GM19023 (cell line): ENCODE data around the gene EDIL3.

Experiments used
- ATAC-seq: cut with Tn5 transposase; IDR thresholded peaks from one replicate; pipeline ENCODE4 v1.9.1; 2021; ENCODE audit warnings: mild to moderate bottlenecking, moderate library complexity; ENCODE audit not compliant: unreplicated experiment

The EDIL3 gene

DNA sequence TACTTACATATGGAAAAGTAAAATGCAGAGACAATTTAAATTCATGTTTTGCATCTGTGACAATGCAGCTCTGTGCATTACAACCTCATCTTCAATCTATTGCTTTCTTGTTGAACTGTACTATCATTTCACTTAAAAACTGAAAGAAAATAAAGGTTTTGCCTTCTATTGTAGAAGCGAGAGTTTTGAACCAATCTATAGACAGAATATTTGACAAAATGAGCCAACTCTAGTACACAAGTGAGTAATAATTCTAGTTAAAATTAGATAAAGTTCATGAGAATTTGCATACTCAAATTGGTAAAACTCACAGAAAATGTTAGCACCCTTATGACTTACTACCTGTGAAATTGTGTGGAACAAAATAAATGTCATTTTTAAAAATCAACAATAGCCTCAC is 123.7 kb downstream of the EDIL3 start:
- ATAC-seq = peak; percentile 46

DNA sequence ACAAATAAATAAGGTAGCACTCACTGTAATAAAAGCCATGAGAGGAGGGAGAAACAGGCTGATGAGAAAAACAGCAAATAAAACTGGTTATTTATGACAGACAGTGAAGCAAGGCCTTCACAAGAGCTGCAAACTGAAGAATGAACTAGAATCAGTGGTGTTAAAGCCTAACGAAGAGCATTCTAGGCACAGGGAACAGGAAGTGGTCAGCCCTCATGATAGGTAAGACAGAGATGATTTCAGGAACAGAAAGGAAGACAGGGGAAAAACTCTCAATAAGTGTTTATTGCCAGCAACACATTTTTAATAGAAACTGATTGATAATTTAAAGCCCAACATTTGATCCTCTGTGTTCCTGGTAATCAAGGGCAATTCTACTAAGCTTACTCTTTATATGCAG is 124.5 kb downstream of the EDIL3 start:
- ATAC-seq = peak; percentile 44

DNA sequence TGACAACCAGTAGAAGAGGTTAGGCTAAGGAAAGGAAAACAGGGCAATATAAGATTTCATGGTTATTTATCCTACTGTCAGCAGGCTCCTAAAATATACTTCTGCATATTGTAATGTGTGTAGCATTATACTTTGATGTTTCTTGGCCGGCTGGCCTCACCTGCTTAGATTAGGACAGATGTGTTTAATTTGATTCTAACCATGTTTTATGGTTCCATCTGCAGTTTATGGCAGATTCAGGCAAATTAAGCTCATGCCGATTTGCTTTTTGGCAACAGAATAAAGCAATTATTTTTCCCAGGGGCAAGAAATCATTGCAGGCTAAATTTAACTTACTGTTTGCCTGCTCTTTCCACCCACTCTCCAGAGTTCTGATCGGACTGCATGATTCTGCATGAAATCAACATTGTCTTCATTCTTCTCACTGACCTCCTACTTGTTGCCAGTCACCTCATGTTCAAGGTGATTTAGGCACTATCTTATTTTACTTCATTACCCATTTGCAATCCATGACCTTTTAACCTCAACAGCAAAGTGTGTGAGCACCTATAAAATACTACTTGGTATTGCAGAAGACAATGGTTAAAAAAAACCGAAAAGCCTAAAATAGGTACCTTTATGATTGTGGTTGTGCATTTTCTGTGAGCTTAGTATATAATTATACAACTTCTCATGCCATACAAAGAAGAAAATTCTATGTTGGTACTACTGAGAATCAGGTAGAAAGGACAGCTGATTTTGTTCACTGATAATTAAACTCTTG is 125.2 kb downstream of the EDIL3 start:
- peak; percentile 1 for ATAC-seq

DNA sequence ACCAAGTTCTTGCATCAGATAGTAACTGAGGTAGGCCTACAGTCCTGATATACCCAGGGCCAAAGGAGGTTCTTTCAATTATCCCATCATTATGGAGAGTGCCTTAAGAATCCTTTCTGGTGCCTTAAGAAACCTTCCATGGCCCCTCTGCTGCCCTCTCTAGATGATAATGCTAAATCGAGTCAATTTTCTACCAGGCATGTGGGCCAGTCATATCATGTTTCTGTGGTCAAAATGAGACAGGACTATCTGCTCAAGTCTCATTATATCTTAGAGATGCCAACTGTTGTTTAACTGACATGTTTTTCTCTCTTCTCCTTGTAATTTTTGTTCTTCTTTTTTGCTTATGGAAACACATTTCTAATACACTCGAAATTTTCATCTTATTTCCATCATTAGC is 127.6 kb downstream of the EDIL3 start:
- no peak for ATAC-seq

DNA sequence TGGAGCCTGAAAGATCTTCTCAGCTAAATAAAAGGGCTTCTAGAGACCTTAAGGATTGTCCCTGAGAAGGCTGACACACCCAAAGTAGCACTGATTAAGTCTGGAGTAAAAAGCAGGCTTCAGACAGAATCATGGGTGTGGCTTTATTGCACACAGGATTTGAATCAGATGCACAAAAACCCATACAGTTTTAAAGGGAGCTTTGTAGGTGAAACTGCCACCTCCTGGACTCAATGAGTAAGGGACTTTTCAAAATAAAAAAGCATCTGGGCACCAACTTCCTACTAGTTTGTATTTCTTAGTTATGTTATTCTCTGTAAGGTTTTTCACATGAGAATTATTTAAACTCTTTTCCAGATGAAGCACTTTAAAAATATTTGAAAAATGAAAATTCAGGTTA is 129.4 kb downstream of the EDIL3 start:
- ATAC-seq = no peak

DNA sequence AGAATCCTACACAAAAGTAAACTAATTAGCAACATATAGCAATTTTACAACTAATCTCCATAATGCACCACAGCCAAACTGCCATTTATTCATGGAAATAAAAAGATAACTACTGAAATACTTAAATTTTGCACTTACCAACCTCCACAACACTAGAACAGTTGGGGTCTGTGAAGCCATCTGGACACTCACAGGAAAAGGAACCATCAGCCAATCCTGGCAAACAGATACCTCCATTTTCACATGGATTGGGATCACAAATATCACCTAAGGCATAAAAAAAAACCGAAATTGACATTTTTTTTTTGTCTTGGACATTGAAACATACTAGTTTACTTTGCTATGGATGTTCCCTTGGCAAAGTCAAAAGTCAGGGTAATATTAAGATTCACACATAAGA is 130.7 kb downstream of the EDIL3 start:
- ATAC-seq = no peak

DNA sequence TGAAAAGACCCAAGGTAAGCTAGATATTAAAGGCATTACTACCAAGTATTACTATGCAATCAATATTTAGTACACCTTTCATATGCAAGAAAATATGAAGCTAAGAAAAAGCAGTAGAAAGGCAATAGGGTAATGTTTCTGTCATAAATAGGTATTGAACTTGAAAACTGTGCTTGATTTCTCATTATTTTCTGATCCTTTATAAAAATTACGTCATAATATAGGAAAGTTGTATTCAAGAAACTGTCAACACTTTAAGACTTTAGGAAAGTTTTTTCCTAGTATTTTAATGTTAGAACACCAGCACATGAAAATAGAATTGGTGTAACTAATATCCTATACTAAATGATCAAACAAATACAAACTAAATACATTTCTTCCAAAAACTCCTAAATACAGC is 133.2 kb downstream of the EDIL3 start:
- no peak for ATAC-seq

DNA sequence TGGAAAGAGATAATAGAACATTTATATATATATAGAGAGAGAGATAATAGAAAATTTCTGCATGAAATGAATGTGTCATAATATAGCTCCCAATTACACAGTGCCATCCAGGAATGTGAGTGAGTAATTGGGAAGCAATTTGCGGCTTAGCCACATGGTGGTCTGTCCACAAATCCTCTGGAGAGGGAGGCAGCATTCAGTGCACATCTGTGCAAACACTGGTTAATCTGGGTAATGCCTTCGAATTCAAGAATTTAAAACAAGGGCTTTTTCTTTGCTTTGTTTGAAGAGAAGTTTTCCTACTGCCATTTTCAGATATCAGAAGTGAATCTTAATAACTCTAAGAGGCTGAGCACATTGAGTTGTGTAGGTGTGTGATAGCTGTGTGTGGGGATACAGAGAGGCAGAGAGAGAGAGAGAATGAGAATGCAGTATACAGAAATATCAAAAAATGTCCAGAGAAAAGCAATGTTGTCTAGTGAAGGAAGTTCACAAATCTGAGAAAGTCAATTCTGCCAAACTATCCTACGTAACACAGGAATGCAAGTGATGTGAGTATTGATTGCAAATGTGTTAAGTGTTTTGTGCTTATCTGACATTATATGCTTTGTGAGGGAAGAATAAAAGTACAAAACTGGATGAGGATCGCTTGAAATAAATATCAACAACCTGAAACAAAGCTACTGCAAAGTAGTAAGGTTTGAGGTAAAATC is 134.6 kb downstream of the EDIL3 start:
- no peak for ATAC-seq

DNA sequence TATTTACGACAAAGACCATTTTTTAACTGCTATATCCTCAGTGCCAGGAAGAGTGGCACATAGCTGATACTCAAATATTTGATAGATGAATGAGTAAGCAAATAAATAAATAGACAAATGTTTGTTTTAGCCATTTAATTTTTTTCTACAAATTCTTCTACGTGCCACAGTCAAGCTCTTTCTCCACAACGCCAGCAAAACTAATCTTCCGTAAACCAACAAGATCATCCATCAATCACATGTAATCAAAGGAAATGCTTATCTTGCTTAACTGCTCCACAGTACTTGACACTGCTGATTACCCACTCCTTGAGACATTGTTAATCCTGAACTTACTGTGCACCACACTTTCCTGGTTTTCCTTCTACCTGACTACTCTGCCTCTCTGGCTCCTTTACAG is 136.7 kb downstream of the EDIL3 start:
- ATAC-seq = no peak

DNA sequence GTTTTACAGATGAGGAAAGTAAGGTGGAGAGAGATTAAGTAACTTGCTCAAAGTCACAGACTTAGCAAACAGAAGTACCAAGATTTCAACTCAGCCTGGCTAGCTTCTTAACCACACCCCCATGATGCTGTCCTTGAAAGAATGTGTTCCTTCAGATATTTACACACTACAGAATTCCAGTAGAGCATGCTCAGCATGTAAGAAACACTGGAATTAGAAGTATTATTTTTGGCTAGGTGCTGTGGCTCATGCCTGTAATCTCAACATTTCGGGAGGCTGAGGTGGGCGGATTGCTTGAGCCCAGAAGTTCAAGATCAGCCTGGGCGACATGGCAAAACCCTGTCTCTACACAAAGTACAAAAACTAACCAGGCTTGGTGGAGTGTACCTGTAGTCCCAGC is 142.4 kb downstream of the EDIL3 start:
- ATAC-seq = no peak

DNA sequence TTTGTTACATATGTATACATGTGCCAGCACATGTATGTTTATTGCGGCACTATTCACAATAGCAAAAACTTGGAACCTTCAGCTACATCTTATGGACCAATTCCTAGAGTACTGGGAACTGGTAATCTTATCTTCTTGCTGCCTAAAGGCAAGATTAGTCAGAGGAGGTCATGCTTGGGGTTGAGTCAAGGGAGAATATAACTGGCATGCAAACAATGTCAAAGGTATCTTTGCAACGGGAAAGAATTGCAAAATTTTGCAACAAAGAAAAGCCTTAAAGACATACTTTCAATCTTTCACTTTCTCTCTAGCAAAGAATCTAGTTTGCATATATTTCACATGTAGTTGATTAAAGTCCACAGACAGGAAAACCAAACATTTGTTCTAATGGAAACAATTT is 145.2 kb downstream of the EDIL3 start:
- ATAC-seq = no peak

DNA sequence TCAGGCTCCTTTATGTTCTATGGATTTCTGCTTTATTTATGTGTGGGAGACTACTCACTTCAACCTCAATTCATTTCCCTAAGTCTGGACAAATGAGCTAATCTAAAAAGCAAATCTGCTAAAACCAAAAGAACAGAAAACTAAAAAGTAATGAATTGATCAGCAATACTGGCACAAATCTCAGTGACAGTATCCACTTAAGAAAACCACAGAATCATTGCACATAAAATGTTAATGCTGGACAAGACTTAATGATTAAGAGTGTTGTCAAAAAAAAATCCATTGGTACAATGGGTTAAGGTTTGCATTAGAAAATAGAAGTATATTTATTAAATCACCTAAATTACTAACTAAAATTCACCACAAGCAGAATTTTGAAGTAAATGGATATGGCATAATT is 147.6 kb downstream of the EDIL3 start:
- ATAC-seq = no peak

DNA sequence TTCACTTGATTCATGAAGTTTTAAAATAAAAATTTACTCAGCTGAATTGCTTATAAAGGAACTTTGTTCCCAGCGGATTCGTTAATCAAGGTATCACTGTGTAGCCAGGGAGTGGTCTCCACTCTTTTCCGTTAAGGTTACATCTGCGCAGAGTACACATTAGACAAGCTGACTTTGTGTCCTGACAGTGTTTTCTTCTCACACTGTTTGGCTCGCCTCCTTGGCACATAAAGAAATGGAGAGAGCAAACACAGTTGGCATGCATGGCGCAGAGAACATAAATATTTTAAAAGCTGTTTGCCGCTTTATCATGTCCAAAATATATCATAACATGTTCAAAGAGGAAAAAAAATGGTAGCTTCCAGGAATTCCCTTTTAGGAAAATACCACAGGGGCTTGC is 153.2 kb downstream of the EDIL3 start:
- ATAC-seq = no peak

DNA sequence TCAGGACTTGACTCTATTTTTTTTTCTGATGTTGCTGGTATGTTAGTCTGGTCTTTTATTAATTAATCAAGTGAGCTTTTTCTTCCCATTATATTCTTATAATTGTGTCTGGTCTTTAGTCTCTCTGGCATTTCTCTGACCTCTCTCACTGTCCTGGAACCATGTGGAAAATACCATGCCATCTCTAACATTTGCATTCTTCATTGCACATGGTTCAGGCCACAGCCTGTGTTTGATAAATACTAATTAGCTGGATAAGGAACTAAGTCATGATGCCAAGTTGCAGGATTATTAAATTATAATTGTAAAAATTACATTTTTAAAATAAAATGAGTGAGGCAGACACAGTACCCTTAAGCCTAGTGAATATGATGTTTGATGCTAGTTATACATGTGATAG is 155.6 kb downstream of the EDIL3 start:
- ATAC-seq = no peak

DNA sequence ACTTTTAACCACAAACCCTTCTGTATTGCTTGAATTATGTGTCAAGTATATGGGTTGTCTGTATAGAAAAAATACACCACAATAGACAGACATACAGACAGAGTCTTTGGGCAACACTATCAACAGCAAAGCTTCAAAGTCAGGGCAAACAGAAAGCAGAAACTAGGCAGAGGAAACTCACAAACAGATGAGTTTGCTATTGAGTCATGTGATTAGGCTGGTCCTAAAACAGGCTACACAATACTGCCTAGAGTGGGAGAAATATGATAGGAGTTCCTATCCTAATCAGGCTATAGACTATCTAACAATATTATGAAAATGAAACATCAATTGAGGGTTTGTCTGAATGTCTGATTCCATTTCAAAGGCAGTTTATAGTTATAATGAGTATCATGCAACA is 156.4 kb downstream of the EDIL3 start:
- ATAC-seq = no peak

DNA sequence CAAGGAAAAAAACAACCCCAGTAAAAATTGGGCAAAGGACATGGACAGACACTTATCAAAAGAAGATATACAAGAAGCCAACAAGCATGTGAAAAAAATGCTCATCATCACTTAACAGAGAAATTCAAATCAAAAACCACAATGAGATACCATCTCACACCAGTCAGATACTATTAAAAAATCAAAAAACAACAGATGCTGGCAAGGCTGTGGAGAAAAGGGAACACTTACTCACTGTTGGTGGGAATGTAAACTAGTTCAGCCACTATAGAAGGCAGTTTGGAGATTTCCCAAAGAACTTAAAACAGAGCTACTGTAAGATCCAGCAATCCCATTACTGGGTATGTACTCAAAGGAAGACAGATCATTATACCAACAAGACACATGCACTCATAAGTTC is 157.4 kb downstream of the EDIL3 start:
- ATAC-seq = no peak

DNA sequence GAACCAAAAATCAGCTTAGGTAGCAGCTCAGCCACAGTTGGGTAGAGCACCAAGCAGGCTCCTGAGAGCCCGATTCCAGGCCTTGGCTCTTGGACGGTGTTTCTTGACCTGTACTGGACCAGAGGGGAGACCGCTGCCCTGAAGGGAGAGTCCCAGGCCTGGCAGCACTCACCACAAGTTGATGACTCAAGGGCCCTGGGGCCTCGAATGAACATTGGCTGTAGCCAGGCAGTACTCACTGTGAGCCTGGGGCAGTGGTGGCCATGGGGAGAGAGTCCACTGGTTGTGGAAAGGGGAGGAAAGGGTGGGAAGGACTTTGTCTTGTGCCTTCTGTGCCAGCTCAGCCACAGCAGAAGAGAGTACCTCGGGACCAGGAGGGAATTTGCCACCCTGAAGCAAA is 166.1 kb downstream of the EDIL3 start:
- ATAC-seq = no peak

DNA sequence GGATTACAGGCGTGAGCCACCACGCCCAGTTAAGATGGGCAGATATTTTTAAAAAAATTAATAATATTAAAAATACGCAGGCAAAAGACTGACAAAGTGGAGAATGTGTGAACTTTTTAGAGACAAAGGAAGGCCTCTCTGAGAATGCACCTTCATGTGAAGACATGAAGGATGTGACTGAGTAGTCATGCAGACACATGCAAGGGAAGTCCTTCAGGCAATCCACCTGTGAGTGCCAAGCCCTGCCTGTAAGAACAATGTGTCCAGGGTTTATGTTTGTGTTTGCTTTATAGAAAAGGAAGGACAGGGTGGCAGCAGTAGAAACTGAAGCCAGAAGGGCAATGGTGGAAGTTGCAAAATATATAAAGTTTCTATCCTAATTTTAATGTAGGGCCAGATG is 169.2 kb downstream of the EDIL3 start:
- ATAC-seq = no peak

DNA sequence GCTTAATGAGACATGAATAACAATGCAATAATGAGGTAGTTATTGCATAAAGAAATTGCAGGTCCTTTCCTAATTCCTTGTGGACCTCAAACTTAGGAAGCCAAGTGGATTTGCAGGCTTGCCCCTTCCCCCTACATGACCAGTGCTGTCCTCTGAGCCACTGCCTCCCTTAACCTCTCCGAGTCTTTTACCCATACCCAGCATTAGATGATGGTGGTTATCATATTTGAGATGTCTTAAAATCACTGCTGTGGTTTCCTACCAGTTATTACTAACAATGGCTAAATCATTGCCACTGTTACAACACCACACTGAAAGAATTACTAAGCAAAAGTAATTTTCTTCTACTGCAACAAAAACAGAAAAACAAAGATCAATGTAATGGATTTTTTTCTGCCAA is 170.8 kb downstream of the EDIL3 start:
- no peak for ATAC-seq

DNA sequence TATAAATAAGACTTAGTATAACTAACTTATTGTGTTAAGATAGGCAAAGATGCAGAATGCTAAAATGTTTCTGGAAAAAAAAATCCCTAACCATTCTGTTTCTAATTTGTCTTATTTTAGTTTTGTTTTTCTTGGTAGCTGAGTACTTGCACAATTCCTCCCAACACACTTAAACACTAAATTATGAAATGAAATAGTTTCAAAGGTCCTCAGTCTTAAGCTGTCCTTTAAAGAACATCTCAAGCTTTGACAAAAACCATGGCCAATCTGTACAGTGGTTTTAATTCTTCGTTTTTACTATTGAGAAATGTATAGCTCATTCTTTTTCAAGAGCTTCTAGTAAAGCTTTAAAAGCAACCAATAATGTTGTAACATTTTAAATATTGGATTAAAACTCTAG is 171.5 kb downstream of the EDIL3 start:
- no peak for ATAC-seq

DNA sequence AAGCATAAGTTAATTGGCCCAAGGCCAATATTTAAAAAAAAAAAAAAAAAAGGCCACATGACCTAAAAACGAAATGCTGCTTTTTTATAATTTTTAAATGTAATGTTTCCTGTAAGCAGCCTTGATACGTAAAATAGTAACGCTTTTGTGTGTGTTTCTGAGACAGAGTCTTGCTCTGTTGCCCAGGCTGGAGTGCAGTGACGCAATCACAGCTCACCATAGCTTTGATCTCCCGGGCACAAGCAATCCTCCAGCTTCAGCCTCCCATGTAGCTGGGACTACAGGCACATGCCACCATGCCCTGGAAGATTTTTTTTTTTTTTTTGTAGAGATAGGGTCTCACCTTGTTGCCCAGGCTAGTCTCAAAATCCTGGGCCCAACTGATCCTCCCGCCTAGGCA is 179.9 kb downstream of the EDIL3 start:
- ATAC-seq = no peak

DNA sequence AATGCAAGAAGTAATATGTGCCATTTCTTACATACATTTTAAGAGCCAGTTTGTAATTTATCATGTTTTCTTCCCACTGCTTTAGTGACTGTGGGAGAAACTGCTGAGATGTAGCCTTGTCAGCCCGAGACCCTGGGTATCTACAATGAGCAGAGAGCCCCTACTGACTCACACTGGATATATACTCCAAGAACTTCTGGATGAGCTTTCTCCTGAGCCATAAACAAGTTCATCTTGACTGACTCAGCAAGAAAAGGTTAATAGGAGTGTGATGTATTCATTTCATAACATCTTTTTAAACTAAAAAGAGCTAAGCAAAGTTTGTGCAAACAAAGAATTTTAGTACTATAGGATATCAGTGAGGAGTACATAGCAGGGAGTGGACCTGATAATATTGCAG is 182.5 kb downstream of the EDIL3 start:
- no peak for ATAC-seq

DNA sequence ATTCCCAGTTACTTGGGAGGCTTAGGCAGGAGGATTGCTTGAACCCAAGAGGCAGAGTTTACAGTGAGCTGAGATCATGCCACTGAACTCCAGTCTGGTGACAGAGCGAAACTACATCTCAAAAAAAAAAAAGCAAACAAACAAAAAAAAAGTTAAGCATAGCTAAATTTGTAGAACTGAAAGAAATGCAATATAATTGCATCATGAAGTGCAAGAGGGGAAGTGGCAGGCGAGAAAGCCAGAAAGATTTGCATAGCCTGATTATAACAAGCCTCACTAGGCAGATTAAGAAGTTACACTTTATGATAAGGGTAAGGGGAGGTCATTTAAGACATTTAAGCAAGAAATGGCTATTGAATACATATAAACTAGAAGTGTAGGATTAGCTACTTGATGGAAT is 187.1 kb downstream of the EDIL3 start:
- peak; percentile 70 for ATAC-seq
